GM18508 (cell line): Measurements from ENCODE around the gene ZFR2.
"Not testable (repeated sequence)": the region's sequence is repeated elsewhere in the genome, so short reads cannot be mapped to it uniquely, and the experiment has no call there.

Experiments
- ATAC-seq: cut with Tn5 transposase; IDR thresholded peaks from one replicate; pipeline ENCODE4 v1.9.1; 2021; ENCODE audit warnings: moderate number of reproducible peaks; ENCODE audit not compliant: insufficient read depth, unreplicated experiment

Gene ZFR2

DNA sequence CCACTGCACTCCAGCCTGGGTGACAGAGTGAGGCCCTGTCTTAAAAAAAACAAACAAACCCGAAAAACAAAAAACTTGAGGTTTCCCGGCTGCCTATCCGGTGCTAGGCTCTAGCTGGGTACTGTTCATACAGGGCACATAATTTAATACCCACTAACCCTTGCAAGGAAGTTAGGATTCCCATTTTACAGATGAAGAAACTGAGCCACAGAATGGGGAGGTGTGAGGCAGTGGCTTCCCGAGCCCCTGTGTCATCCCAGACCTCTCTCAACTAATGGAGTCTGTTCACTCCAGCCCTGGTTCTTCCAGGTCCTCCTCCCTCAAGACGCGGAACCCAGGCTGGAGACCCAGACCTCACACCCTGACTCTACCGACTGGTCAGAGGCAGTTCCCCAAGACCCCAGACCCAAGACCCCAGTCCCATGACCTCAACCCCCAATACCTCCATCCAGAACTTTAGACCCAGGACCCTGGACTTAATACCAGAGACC, 107.9 kb downstream of the ZFR2 start:
- ATAC-seq: no peak

DNA sequence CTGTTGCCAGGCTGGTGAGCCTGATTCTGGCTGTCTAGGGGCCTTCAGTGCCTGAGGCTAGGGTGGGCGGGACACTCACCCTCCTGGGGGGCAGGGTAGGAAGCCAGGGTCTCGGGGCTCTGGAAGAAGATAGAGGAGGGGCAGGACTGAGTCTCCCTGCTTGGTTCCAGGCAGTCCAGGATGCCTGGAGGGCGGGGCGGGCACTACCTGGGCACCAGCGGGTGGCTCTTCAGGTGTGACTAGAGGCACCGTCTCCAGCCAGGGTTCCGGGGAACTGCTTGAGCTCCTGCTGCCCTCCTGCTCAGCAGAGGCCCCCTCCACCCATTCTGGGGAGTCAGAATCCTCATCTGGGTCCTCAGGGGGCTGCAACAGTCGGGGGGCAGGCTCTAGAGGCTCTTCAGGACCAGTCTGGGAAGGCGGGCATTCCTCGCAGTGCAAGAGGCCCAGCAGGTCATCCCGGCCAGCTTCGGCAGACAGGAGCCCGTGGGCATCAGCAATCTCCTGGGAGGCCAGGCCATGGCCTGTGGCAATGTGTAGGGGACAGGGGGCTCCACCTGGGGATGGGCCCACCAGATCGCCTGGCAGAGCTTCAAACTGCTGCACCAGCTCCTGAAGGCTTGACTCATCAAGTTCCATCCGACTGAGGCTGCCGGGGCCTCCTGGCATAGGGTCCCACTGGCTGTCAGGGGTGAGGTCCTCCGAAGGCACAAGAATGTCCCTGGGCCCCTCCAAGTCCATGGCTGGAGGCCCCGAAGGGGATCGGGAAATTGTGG, 109.2 kb downstream of the ZFR2 start:
- ATAC-seq: no peak

DNA sequence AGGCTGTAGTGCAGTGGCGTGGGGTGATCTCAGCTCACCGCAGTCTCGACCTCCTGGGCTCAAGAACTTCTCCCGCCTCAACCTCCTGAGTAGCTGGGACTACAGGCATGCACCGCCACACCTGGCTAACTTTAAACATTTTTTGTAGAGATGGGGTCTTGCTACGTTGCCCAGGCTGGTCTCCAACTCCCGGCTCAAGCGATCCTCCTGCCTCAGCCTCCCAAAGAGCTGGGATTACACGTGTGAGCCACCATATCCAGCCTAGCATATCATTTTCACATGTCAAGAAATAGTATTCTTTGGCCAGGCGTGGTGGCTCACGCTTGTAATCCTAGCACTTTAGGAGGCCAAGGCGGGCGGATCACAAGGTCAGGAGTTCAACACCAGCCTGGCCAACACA, 110.5 kb downstream of the ZFR2 start:
- not testable (repeated sequence) for ATAC-seq

DNA sequence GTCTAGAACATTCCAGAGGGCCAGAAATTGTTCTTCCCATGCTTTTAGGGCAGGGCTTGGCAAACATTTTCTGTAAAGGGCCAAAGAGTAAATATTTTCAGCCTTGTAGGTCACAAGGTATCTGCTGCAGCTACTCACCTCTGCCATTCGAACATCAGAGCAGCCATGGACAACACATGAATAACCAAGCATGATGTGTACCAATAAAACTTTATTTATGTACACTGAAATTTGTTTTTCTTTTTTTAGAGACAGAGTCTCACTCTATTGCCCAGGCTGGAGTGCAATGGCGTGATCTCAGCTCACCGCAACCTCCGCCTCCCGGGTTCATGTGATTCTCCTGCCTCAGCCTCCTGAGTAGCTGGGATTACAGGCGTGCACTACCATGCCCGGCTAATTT, 111.1 kb downstream of the ZFR2 start:
- ATAC-seq: not testable (repeated sequence)
